ENCODE measurements around the gene MRPL11. TPM values are rescaled to one million over a fixed set of nuclear protein-coding genes. Genes with fewer than 3 reads are reported as not detected.

Gene MRPL11
- total and polyA plus RNA-seq, 2 of the 13 experiments (the other 11 are each of a cell fraction or from before 2014, with no cell fraction given) = 72.9 to 176 TPM

GRCh38 chr11:66480117-66480938 lies 41.7 kb upstream of the MRPL11 start, which contains the start of gene DPP3 (continued):
- TF ChIP-seq IKZF5 (CRISPR knock-in tag; IDR thresholded peaks at IDR 0.05) = peak; percentile 65; the same call in 1 of the 2 replicates
- TF ChIP-seq ELF3 (CRISPR knock-in tag; IDR thresholded peaks at IDR 0.05) = peak; percentile 93
- no peak for TF ChIP-seq ZSCAN12 (CRISPR knock-in tag; IDR thresholded peaks at IDR 0.05)
- peak; percentile 85; the same call in 1 of the 2 replicates for TF ChIP-seq HBP1 (CRISPR knock-in tag; IDR thresholded peaks at IDR 0.05; ENCODE audit: low read depth)
- no peak for TF ChIP-seq IRF9 (CRISPR knock-in tag; IDR thresholded peaks at IDR 0.05; ENCODE audit: borderline replicate concordance)
- TF ChIP-seq FOXA1 (IDR thresholded peaks at IDR 0.05) = no peak
- TF ChIP-seq FOXA1 (CRISPR knock-in tag; IDR thresholded peaks at IDR 0.05) = peak; percentile 49; the same call in 1 of the 2 replicates
- TF ChIP-seq STAT6 (CRISPR knock-in tag; IDR thresholded peaks at IDR 0.05; ENCODE audit: borderline replicate concordance) = no peak
- TF ChIP-seq RNF2 (conservative IDR thresholded peaks at IDR 0.05; ENCODE audit: low read depth) = peak; percentile 95
- peak; percentile 12; the same call in 1 of the 2 replicates for TF ChIP-seq MIXL1 (CRISPR knock-in tag; IDR thresholded peaks at IDR 0.05)
- TF ChIP-seq ZNF570 (CRISPR knock-in tag; IDR thresholded peaks at IDR 0.05; ENCODE audit: borderline replicate concordance) = no peak
- TF ChIP-seq HNRNPL (IDR thresholded peaks at IDR 0.05; ENCODE audit: low read depth, low read length) = no peak
- 0 out of 2 replicates have a peak, but pooled peaks have one; percentile 44 for TF ChIP-seq ZSCAN5A (CRISPR knock-in tag; IDR thresholded peaks at IDR 0.05; ENCODE audit: borderline replicate concordance)
- no peak for TF ChIP-seq HOXD1 (CRISPR knock-in tag; IDR thresholded peaks at IDR 0.05)
- no peak for TF ChIP-seq HNRNPLL (IDR thresholded peaks at IDR 0.05; ENCODE audit: low read depth, low read length, poor library complexity, severe bottlenecking)
- TF ChIP-seq BCLAF1 (IDR thresholded peaks at IDR 0.05) = no peak
- no peak; the same call in 1 of the 2 replicates for TF ChIP-seq ZNF607 (CRISPR knock-in tag; IDR thresholded peaks at IDR 0.05; ENCODE audit: borderline replicate concordance)
- peak; percentile 92 for TF ChIP-seq KAT8 (CRISPR knock-in tag; IDR thresholded peaks at IDR 0.05)

All from HepG2 (cell line).